ENCODE results near the gene PRCC. TPM values are rescaled to one million over a fixed set of nuclear protein-coding genes. Genes with fewer than 3 reads are reported as not detected.
"Not testable (repeated sequence)": the region's sequence is repeated elsewhere in the genome, so short reads cannot be mapped to it uniquely, and the experiment has no call there.

PRCC gene
- total and polyA plus RNA-seq, 12 donors, result 32.1 to 56.9 (median 44.2) TPM

- DNase-seq (no peak), ATAC-seq (no peak)
Observed at GRCh38 chr1:156756355-156756754, 11.0 kb upstream of the PRCC start.

GRCh38 chr1:156757572-156758253 lies 9.6 kb upstream of the PRCC start:
- DNase-seq, H3K4me3 ChIP-seq, H3K9me3 ChIP-seq, ATAC-seq, H3K27me3 ChIP-seq, H3K36me3 ChIP-seq, H3K27ac ChIP-seq: not testable (repeated sequence)
- intact Hi-C loops (cut with DNase I), result loop anchor here in 1 of 10 donors (2.0 kb wide), 1 partner anchor 77 kb away; no protein-coding TSS in a partner anchor
- H3K4me1 ChIP-seq, result peaks cover 3 to 26% (median 12%) of the 10 kb centered on the region in 9 donors
- 89 to 97% methylated on average over 10 of the region's 10 CpGs for WGBS, 2 donors

More at GRCh38 chr1:156756355-156756754, 11.0 kb upstream of the PRCC start:
- TF ChIP-seq CTCF (IDR thresholded peaks at IDR 0.05), result no peak
- WGBS, 2 donors, result 98 to 100% methylated on average over 1 of the region's 1 CpG
- Histone ChIP-seq H3K9me3 (no peaks in the 10 kb centered on the region), H3K27ac (peak overlapping the region in 1 of 10 donors; percentile 57), H3K4me3 (no peak overlapping the region), H3K27me3 (no peaks in the 10 kb centered on the region), H3K36me3 (peaks cover 0 to 3% (median 0%) of the 10 kb centered on the region in 9 donors), H3K4me1 (peaks cover 4 to 32% (median 15%) of the 10 kb centered on the region in 9 donors)
- intact Hi-C loops (cut with DNase I), result no loop called here

- H3K27me3 ChIP-seq, result no peaks in the 10 kb centered on the region
- no peak overlapping the region for H3K4me3 ChIP-seq
- no peaks in the 10 kb centered on the region for H3K9me3 ChIP-seq
- no peaks in the 10 kb centered on the region for H3K36me3 ChIP-seq
- ATAC-seq, result no peak
- no peak for TF ChIP-seq CTCF (IDR thresholded peaks at IDR 0.05)
- no peak for DNase-seq
- peaks cover 0 to 12% (median 5%) of the 10 kb centered on the region in 9 donors for H3K4me1 ChIP-seq
- intact Hi-C loops (cut with DNase I), result no loop called here
- WGBS, 2 donors, result 66 to 68% methylated on average over 6 of the region's 6 CpGs
- H3K27ac ChIP-seq, result no peak overlapping the region
Observed at GRCh38 chr1:156760092-156760795, 7.1 kb upstream of the PRCC start.

- H3K27ac ChIP-seq, result no peak overlapping the region
- 76% methylated on average over 4 of the region's 4 CpGs for WGBS, 2 donors
- ATAC-seq (no peak), DNase-seq (no peak)
- peaks cover 0 to 7% (median 1%) of the 10 kb centered on the region in 9 donors for H3K4me1 ChIP-seq
- H3K27me3 ChIP-seq, result no peaks in the 10 kb centered on the region
- intact Hi-C loops (cut with DNase I), result no loop called here
- no peaks in the 10 kb centered on the region for H3K36me3 ChIP-seq
- TF ChIP-seq CTCF (IDR thresholded peaks at IDR 0.05), result no peak
- H3K4me3 ChIP-seq, result no peak overlapping the region
- H3K9me3 ChIP-seq, result no peaks in the 10 kb centered on the region
Observed at GRCh38 chr1:156760796-156761104, 6.6 kb upstream of the PRCC start.

- not testable (repeated sequence) for H3K9me3 ChIP-seq, H3K36me3 ChIP-seq, DNase-seq, ATAC-seq, H3K27me3 ChIP-seq, H3K4me3 ChIP-seq, H3K27ac ChIP-seq
- intact Hi-C loops (cut with DNase I), result loop anchor here in 5 of 10 donors (5.0 kb wide), 2 partner anchors 38 to 88 kb away; partner anchors contain the start of genes ISG20L2 (in 4 of the 5), METTL25B (in 4 of the 5) and NES (in 1 of the 5)
- 97% methylated on average over 15 of the region's 15 CpGs for WGBS, 2 donors
- H3K4me1 ChIP-seq, result peaks cover 12 to 31% (median 29%) of the 10 kb centered on the region in 9 donors
Observed at GRCh38 chr1:156765136-156765535, 2.2 kb upstream of the PRCC start.

Measured in heart right ventricle (tissue), 16 donors.